ENCODE data around the gene COL6A1. TPM values are rescaled to one million over a fixed set of nuclear protein-coding genes. Genes with fewer than 3 reads are reported as not detected.

The COL6A1 gene
- total RNA-seq, 1 experiment from 2014 or later, result 33.4 TPM

- H3K4me1 Mint-ChIP-seq (ENCODE audit: low read depth, unreplicated experiment), result no peaks in the 10 kb centered on the region
- no peaks in the 10 kb centered on the region for H3K36me3 Mint-ChIP-seq (ENCODE audit: insufficient read depth, unreplicated experiment)
- POLR2A ChIA-PET, result no interaction called here
- H3K4me3 Mint-ChIP-seq (ENCODE audit: unreplicated experiment), result no peak overlapping the region
- H3K4me1 ChIP-seq, result 0 out of 2 replicates have a peak, but pooled peaks cover 7% of the 10 kb centered on the region
- no peak overlapping the region for H3K4me3 ChIP-seq (ENCODE audit: low read depth, low read length)
- CTCF ChIA-PET, result no interaction called here
- H3K36me3 ChIP-seq (ENCODE audit: control insufficient read depth, insufficient read depth, low read length), result no peaks in the 10 kb centered on the region
- no peaks in the 10 kb centered on the region for H3K27me3 Mint-ChIP-seq (ENCODE audit: insufficient read depth, unreplicated experiment)
- BruUV-seq (replicated peaks), result no TSS peak
- H3K9me3 ChIP-seq, result no peaks in the 10 kb centered on the region
- intact Hi-C loops (cut with micrococcal nuclease; ENCODE audit: unreplicated experiment), result no loop called here
- H3K27me3 ChIP-seq (replicated peaks; ENCODE audit: control insufficient read depth, insufficient read depth, low read length), result no peaks in the 10 kb centered on the region
- DNase-seq, result peak in 1 of 2 experiments; percentile 23
- no peak for TF ChIP-seq CTCF (IDR thresholded peaks at IDR 0.05; ENCODE audit: insufficient read depth in 1 of 2, low read depth in 1 of 2, low read length in 1 of 2, severe bottlenecking in 1 of 2, unreplicated experiment in 1 of 2)
- H3K9me3 Mint-ChIP-seq (ENCODE audit: unreplicated experiment), result no peaks in the 10 kb centered on the region
- H3K27ac Mint-ChIP-seq (ENCODE audit: unreplicated experiment), result no peak overlapping the region
Observed at GRCh38 chr21:45996311-45997204, 15.0 kb downstream of the COL6A1 start.

DNA sequence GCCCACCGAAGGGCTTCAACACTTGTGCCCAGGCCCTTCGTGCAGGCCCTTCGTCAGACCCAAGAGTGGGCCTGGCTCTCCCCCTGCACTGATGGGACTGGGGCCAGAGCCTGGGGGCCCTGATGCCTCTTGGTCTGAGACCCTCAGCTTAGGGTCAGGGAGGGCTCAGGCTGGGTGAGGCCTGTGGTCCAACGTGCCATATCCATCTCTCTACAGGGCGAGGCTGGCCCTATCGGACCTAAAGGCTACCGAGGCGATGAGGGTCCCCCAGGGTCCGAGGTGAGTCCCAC lies 15.6 kb downstream of the COL6A1 start:
- no peaks in the 10 kb centered on the region for H3K9me3 ChIP-seq
- TF ChIP-seq CTCF (IDR thresholded peaks at IDR 0.05; ENCODE audit: insufficient read depth in 1 of 2, low read depth in 1 of 2, low read length in 1 of 2, severe bottlenecking in 1 of 2, unreplicated experiment in 1 of 2), result no peak
- no peaks in the 10 kb centered on the region for H3K36me3 Mint-ChIP-seq (ENCODE audit: insufficient read depth, unreplicated experiment)
- H3K4me1 ChIP-seq, result 0 out of 2 replicates have a peak, but pooled peaks cover 7% of the 10 kb centered on the region
- no peaks in the 10 kb centered on the region for H3K27me3 ChIP-seq (replicated peaks; ENCODE audit: control insufficient read depth, insufficient read depth, low read length)
- no TSS peak for BruUV-seq (replicated peaks)
- no peak for DNase-seq
- no peak overlapping the region for H3K27ac Mint-ChIP-seq (ENCODE audit: unreplicated experiment)
- H3K4me1 Mint-ChIP-seq (ENCODE audit: low read depth, unreplicated experiment), result no peaks in the 10 kb centered on the region
- no peak overlapping the region for H3K4me3 ChIP-seq (ENCODE audit: low read depth, low read length)
- intact Hi-C loops (cut with micrococcal nuclease; ENCODE audit: unreplicated experiment), result no loop called here
- no peak overlapping the region for H3K4me3 Mint-ChIP-seq (ENCODE audit: unreplicated experiment)
- CTCF ChIA-PET, result no interaction called here
- no peaks in the 10 kb centered on the region for H3K9me3 Mint-ChIP-seq (ENCODE audit: unreplicated experiment)
- POLR2A ChIA-PET, result no interaction called here
- no peaks in the 10 kb centered on the region for H3K36me3 ChIP-seq (ENCODE audit: control insufficient read depth, insufficient read depth, low read length)
- H3K27me3 Mint-ChIP-seq (ENCODE audit: insufficient read depth, unreplicated experiment), result no peaks in the 10 kb centered on the region

DNA sequence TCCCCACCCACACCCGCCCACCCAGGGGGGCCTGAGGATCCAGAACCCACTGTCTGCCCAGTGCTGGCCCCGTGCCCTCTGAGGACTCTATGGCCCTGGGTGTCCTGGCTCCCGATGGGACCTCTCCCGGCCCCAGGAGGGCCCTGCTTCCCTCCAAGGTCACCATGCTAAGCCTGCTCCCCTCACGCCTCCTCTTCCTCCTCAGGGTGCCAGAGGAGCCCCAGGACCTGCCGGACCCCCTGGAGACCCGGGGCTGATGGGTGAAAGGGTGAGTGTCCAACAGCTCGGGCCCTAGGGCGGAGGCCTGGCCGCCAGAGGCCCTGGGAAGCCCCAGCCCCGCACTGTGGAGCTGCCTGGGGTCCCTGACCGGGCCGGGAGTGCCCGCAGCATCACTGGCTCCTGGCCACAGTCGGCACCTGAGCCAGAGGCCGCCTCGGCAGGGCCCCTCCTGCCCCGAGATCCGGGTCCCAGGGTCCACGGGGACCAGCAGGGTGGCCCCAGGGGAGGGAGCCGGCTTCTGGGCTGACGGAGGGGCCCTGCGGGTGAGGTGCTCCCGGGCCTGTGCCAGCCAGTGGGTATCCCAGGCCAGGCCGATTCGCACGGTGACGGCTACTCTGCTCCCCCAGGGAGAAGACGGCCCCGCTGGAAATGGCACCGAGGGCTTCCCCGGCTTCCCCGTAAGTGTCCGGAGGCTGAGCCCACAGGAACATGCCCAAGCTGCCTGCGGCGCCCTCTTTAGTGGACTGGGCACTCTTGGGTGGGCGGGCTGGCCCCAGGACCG lies 16.1 kb downstream of the COL6A1 start:
- peak in 1 of 2 experiments; percentile 37 for DNase-seq
- no peaks in the 10 kb centered on the region for H3K27me3 Mint-ChIP-seq (ENCODE audit: insufficient read depth, unreplicated experiment)
- no peak overlapping the region for H3K27ac Mint-ChIP-seq (ENCODE audit: unreplicated experiment)
- 0 out of 2 replicates have a peak, but pooled peaks cover 7% of the 10 kb centered on the region for H3K4me1 ChIP-seq
- CTCF ChIA-PET, result no interaction called here
- no peaks in the 10 kb centered on the region for H3K9me3 ChIP-seq
- no TSS peak for BruUV-seq (replicated peaks)
- H3K27me3 ChIP-seq (replicated peaks; ENCODE audit: control insufficient read depth, insufficient read depth, low read length), result no peaks in the 10 kb centered on the region
- H3K36me3 ChIP-seq (ENCODE audit: control insufficient read depth, insufficient read depth, low read length), result no peaks in the 10 kb centered on the region
- POLR2A ChIA-PET, result no interaction called here
- intact Hi-C loops (cut with micrococcal nuclease; ENCODE audit: unreplicated experiment), result no loop called here
- H3K36me3 Mint-ChIP-seq (ENCODE audit: insufficient read depth, unreplicated experiment), result no peaks in the 10 kb centered on the region
- no peak overlapping the region for H3K4me3 Mint-ChIP-seq (ENCODE audit: unreplicated experiment)
- no peaks in the 10 kb centered on the region for H3K4me1 Mint-ChIP-seq (ENCODE audit: low read depth, unreplicated experiment)
- H3K9me3 Mint-ChIP-seq (ENCODE audit: unreplicated experiment), result no peaks in the 10 kb centered on the region
- H3K4me3 ChIP-seq (ENCODE audit: low read depth, low read length), result no peak overlapping the region
- no peak for TF ChIP-seq CTCF (IDR thresholded peaks at IDR 0.05; ENCODE audit: insufficient read depth in 1 of 2, low read depth in 1 of 2, low read length in 1 of 2, severe bottlenecking in 1 of 2, unreplicated experiment in 1 of 2)

Measured in Caco-2 (cell line).